ENCODE measurements around the gene MAP4. TPM values are rescaled to one million over a fixed set of nuclear protein-coding genes. Genes with fewer than 3 reads are reported as not detected.

MAP4 gene
- total and polyA plus RNA-seq, 2 donors (not counting 1 experiment from before 2014, with no cell fraction given), result 152 to 243 TPM

- H3K36me3 ChIP-seq (ENCODE audit: control insufficient read depth, insufficient read depth, low read length), result peaks cover 48% of the 10 kb centered on the region
These were observed 147.9 kb downstream of the MAP4 start for GRCh38 chr3:47868306-47868705.

GRCh38 chr3:47867451-47868044 lies 148.7 kb downstream of the MAP4 start:
- TF ChIP-seq CTCF (conservative IDR thresholded peaks at IDR 0.05 in 1 of 2, IDR thresholded peaks at IDR 0.05 in 1 of 2; ENCODE audit: low read depth in 1 of 2, low read length in 2 of 2) (no peak), EZH2 (IDR thresholded peaks at IDR 0.05; ENCODE audit: low read length, missing control alignments) (no peak)
- Histone ChIP-seq H3K36me3 (ENCODE audit: control insufficient read depth, insufficient read depth, low read length) (peaks cover 46% of the 10 kb centered on the region), H3K9ac (ENCODE audit: insufficient read depth, low read length) (no peak overlapping the region), H4K20me1 (ENCODE audit: control insufficient read depth, extremely low read depth, insufficient read depth, low read length) (no peaks in the 10 kb centered on the region), H3K9me3 (ENCODE audit: control insufficient read depth, insufficient read depth, low read depth, low read length) (no peaks in the 10 kb centered on the region), H3K27me3 (ENCODE audit: control insufficient read depth, insufficient read depth, low read length) (no peaks in the 10 kb centered on the region), H3K79me2 (ENCODE audit: control insufficient read depth, insufficient read depth, low read length) (no peaks in the 10 kb centered on the region), H3K27ac (ENCODE audit: insufficient read depth, low read length) (no peak overlapping the region), H3K4me1 (ENCODE audit: control insufficient read depth, extremely low read depth, insufficient read depth, low read length) (no peaks in the 10 kb centered on the region), H2AFZ (ENCODE audit: low read length) (no peak overlapping the region), H3K4me3 (replicated peaks in 1 of 4; ENCODE audit: control extremely low read depth in 1 of 4, insufficient read depth in 1 of 4, low read depth in 3 of 4, low read length in 4 of 4) (no peak overlapping the region), H3K4me2 (ENCODE audit: extremely low read depth, insufficient read depth, low read length) (no peak overlapping the region)
- DNase-seq (ENCODE audit: low read depth in 2 of 2), result no peak

More at GRCh38 chr3:47868306-47868705, 147.9 kb downstream of the MAP4 start:
- Histone ChIP-seq H3K27me3 (ENCODE audit: control insufficient read depth, insufficient read depth, low read length) (no peaks in the 10 kb centered on the region), H3K4me3 (replicated peaks in 1 of 4; ENCODE audit: control extremely low read depth in 1 of 4, insufficient read depth in 1 of 4, low read depth in 3 of 4, low read length in 4 of 4) (no peak overlapping the region), H3K4me1 (ENCODE audit: control insufficient read depth, extremely low read depth, insufficient read depth, low read length) (no peaks in the 10 kb centered on the region), H4K20me1 (ENCODE audit: control insufficient read depth, extremely low read depth, insufficient read depth, low read length) (no peaks in the 10 kb centered on the region), H3K79me2 (ENCODE audit: control insufficient read depth, insufficient read depth, low read length) (no peaks in the 10 kb centered on the region), H3K9me3 (ENCODE audit: control insufficient read depth, insufficient read depth, low read depth, low read length) (no peaks in the 10 kb centered on the region), H3K4me2 (ENCODE audit: extremely low read depth, insufficient read depth, low read length) (no peak overlapping the region), H2AFZ (ENCODE audit: low read length) (no peak overlapping the region), H3K27ac (ENCODE audit: insufficient read depth, low read length) (no peak overlapping the region), H3K9ac (ENCODE audit: insufficient read depth, low read length) (no peak overlapping the region)
- no peak for DNase-seq (ENCODE audit: low read depth in 2 of 2)
- TF ChIP-seq CTCF (conservative IDR thresholded peaks at IDR 0.05 in 1 of 2, IDR thresholded peaks at IDR 0.05 in 1 of 2; ENCODE audit: low read depth in 1 of 2, low read length in 2 of 2), result no peak
- no peak for TF ChIP-seq EZH2 (IDR thresholded peaks at IDR 0.05; ENCODE audit: low read length, missing control alignments)

DNA sequence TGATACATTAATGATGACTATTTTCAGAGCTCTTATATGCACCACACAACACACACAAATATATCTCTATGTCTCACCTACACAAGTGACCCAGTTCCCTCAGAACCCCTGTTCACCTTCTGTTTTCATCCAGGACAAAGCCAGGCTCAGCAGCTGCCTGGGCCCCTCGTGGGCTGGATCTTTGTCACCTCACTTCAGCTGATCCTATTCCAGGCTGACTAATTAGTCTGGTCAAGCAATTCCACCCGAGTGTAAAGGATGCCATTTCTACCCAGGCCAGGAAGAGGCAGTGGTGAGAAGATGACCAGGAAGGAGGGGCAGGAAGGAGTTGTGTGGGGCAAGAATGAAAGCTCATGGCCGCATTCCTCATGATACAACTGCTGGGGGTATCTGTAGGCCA lies 151.0 kb downstream of the MAP4 start:
- no peak overlapping the region for H3K4me2 ChIP-seq (ENCODE audit: extremely low read depth, insufficient read depth, low read length)
- H3K36me3 ChIP-seq (ENCODE audit: control insufficient read depth, insufficient read depth, low read length), result peaks cover 30% of the 10 kb centered on the region
- H2AFZ ChIP-seq (ENCODE audit: low read length), result no peak overlapping the region
- no peak overlapping the region for H3K4me3 ChIP-seq (replicated peaks in 1 of 4; ENCODE audit: control extremely low read depth in 1 of 4, insufficient read depth in 1 of 4, low read depth in 3 of 4, low read length in 4 of 4)
- H3K9ac ChIP-seq (ENCODE audit: insufficient read depth, low read length), result no peak overlapping the region
- no peaks in the 10 kb centered on the region for H3K4me1 ChIP-seq (ENCODE audit: control insufficient read depth, extremely low read depth, insufficient read depth, low read length)
- H3K27me3 ChIP-seq (ENCODE audit: control insufficient read depth, insufficient read depth, low read length), result no peaks in the 10 kb centered on the region
- H3K79me2 ChIP-seq (ENCODE audit: control insufficient read depth, insufficient read depth, low read length), result no peaks in the 10 kb centered on the region
- no peak overlapping the region for H3K27ac ChIP-seq (ENCODE audit: insufficient read depth, low read length)
- no peak for TF ChIP-seq CTCF (conservative IDR thresholded peaks at IDR 0.05 in 1 of 2, IDR thresholded peaks at IDR 0.05 in 1 of 2; ENCODE audit: low read depth in 1 of 2, low read length in 2 of 2)
- no peak for TF ChIP-seq EZH2 (IDR thresholded peaks at IDR 0.05; ENCODE audit: low read length, missing control alignments)
- no peaks in the 10 kb centered on the region for H4K20me1 ChIP-seq (ENCODE audit: control insufficient read depth, extremely low read depth, insufficient read depth, low read length)
- no peaks in the 10 kb centered on the region for H3K9me3 ChIP-seq (ENCODE audit: control insufficient read depth, insufficient read depth, low read depth, low read length)
- no peak for DNase-seq (ENCODE audit: low read depth in 2 of 2)

Measured in fibroblast of lung (primary cell).